Neural cell (in vitro differentiated cells): ENCODE measurements around the gene R3HDM4.

Source experiments
- POLR2AphosphoS5 ChIP-seq: IDR thresholded peaks from 2 replicates; pipeline ENCODE4 v1.6.1; 2012
- RAD21 ChIP-seq: fragments of 450-650 bp; conservative IDR thresholded peaks from 2 replicates; pipeline ENCODE4 v1.6.1; 2014; ENCODE audit warnings: antibody characterized with exemption, mild to moderate bottlenecking, moderate library complexity
- SMC3 ChIP-seq: fragments of 450-650 bp; conservative IDR thresholded peaks from 2 replicates; pipeline ENCODE4 v1.6.1; 2014; ENCODE audit warnings: antibody characterized with exemption, mild to moderate bottlenecking, moderate library complexity; ENCODE audit not compliant: poor library complexity
- TF ChIP-seq, protein P1 (sequence below): fragments of 450-650 bp; IDR thresholded peaks from 2 replicates; pipeline ENCODE4 v1.5.1; 2014; ENCODE audit warnings: antibody characterized with exemption, mild to moderate bottlenecking, moderate library complexity; ENCODE audit not compliant: poor library complexity, severe bottlenecking

DNA sequence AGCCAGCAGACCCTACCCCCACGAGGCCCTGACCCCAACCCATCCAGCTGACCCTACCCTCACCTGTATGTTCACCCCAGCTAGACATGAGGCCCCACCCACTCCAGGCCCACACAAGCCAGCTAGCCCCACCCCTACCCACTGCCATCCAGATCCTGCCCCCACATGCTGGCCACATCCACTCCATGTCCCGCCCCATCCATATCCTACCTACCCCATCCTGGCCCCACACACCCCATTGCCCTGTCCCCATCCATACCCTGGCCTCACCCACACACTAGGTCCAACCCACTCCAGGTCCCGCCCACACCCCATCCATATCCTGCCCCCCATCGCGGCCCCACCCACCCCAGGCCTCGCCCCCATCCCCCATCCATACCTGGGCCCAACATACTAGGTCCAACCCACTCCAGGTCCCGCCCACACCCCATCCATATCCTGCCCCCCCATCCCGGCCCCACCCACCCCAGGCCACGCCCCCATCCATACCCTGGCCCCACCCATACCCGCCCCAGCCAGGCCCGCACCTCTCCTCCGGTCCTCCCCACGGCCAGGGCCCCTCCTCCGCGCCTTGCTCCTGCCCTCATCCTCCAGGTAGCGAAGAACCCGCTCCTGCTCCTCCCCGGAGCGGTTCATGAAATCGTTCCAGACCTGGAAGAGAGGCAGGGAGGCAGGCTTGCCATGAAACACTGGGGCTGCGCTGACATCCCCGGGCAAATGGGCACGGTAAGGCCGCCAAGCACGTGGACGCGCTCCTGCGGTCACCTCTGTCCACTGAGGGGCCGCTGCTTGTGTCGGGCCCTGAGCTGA lies 12.5 kb downstream of the R3HDM4 start:
- TF ChIP-seq, protein P1, sequence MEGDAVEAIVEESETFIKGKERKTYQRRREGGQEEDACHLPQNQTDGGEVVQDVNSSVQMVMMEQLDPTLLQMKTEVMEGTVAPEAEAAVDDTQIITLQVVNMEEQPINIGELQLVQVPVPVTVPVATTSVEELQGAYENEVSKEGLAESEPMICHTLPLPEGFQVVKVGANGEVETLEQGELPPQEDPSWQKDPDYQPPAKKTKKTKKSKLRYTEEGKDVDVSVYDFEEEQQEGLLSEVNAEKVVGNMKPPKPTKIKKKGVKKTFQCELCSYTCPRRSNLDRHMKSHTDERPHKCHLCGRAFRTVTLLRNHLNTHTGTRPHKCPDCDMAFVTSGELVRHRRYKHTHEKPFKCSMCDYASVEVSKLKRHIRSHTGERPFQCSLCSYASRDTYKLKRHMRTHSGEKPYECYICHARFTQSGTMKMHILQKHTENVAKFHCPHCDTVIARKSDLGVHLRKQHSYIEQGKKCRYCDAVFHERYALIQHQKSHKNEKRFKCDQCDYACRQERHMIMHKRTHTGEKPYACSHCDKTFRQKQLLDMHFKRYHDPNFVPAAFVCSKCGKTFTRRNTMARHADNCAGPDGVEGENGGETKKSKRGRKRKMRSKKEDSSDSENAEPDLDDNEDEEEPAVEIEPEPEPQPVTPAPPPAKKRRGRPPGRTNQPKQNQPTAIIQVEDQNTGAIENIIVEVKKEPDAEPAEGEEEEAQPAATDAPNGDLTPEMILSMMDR = no peak
- no peak for TF ChIP-seq SMC3
- no peak for TF ChIP-seq RAD21
- TF ChIP-seq POLR2AphosphoS5 = no peak
